ENCODE results near the gene ABCC11. TPM values are rescaled to one million over a fixed set of nuclear protein-coding genes. Genes with fewer than 3 reads are reported as not detected.
"Not testable (repeated sequence)": the region's sequence is repeated elsewhere in the genome, so short reads cannot be mapped to it uniquely, and the experiment has no call there.

The ABCC11 gene
- total RNA-seq, 1 donor from 2014 or later = 0.05 TPM

- DNase-seq (ENCODE audit: low read depth) = no peak
These were observed 45.7 kb downstream of the ABCC11 start for GRCh38 chr16:48201515-48202201.

- DNase-seq (ENCODE audit: low read depth) = no peak
These were observed 50.0 kb downstream of the ABCC11 start for GRCh38 chr16:48197294-48197693.

DNA sequence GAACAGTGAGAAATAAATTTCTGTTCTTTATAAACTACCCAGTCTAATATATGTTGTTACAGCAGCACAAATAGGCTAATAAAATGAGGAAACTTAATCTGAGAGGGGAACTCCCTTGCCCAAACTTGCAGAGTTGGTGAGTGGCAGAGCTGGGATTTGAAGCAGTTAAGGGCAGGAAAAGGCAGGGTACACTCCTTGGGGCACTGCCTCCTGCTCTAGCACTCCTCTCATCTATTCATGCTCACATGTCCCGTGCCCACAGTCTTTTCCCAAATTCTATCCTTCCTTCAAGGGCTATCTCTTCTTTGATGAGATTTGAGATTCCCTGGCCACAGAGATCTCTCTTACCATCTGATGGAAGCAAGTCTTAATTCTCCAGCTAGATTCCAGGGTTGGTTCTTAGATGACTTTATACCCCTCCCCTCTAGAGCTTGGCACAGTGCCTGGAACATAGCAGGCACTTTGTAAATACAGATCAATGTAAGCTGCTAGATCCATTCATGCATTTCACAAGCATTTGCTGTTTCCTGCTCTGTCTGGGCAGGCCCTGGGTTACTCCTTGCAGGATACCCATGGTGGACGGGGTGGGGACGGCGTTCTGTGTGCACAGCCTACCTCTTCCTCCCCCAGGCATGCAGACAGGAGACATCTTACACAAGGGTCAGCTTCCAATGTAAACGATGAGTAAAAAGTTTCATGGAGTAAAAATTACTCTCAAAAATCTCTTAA is 52.3 kb downstream of the ABCC11 start:
- DNase-seq (ENCODE audit: low read depth) = peak; percentile 86

- no peak for DNase-seq (ENCODE audit: low read depth)
These were observed 53.5 kb downstream of the ABCC11 start for GRCh38 chr16:48193846-48194245.

DNA sequence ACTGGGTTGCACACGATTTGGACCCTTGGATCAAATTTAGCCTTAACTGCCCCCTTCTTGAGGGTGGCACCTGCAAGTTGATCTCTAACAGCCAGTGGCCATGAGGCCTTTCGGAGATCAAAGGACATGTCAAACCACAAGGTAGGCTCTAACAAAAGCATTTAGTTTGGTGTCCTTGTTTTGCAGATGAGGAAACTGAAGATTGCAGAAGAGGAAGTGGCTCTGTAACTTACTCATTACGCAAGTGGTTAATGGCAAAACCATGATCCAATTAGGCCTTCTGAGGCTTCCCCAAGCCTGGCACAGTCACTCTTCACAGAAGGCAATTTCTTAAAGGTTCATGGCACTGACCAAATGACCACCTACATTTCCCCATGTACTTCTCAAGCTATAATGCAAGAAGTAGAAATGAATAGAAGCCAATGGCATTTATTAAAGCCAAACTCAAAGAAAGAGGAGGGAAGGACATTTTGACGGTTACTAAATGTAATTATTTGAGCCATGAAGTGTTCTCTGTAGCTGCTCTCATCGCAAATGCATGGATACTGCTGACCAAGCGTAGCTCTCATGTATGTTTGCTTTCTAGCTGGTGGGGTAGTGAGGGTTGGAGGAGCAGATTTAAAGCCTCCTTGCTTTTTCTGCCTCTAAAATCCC is 58.8 kb downstream of the ABCC11 start:
- peak; percentile 55 for DNase-seq (ENCODE audit: low read depth)

GRCh38 chr16:48187779-48188178 is 59.6 kb downstream of the ABCC11 start:
- no peak for DNase-seq (ENCODE audit: low read depth)

DNA sequence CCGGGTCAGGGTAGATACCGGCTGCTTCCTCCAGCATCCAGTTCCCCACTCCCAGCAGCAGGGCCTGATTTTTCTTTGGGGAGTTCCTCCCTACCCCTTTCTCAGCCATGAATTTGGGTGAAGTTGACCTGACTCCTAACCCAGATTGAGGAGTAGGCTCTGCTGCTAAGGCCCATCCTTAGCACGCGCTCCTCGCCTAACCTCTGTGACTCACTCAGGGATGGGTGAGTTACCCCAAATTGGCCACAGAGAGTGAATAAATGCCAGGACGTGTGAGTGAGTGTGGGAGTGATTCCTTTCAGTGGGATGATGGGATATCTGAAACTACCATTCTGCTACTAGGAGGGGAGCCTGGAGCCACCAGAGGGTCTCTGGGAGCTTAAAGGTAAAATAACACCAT is 62.7 kb downstream of the ABCC11 start:
- no peak for DNase-seq (ENCODE audit: low read depth)

- no peak for DNase-seq (ENCODE audit: low read depth)
These were observed 64.3 kb downstream of the ABCC11 start for GRCh38 chr16:48182979-48183537.

- not testable (repeated sequence) for DNase-seq (ENCODE audit: low read depth)
These were observed 65.4 kb downstream of the ABCC11 start for GRCh38 chr16:48181746-48182520.

DNA sequence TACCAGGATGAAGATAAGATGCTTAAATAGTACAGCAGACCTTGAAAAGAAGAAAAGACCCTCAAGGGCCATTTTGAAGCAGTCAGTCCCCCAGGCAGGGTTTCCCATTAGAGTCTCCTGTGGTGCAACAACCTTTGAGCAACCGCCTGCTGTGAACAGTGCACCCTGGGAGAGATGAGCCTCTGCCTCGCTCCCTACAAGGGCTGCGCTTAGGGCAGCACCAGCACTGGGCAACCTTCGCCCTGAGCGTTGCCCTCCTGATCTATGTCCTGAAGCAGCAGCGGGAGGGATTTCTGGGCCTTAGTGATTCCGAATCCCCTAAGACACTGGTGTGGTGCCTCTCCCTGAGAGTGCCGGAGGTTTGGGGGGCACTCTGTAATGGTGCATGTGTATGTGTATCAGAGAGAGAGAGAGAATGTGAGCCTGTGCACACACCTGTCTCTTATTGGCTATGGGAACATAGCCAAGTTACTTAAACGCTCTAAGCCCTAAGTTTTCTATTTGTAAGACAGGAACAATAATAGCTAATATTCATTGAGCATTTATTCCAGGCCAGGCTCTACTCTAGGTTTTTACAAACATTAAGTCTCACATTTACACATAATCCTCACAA is 66.4 kb downstream of the ABCC11 start:
- no peak for DNase-seq (ENCODE audit: low read depth)

- DNase-seq (ENCODE audit: low read depth) = no peak
These were observed 70.5 kb downstream of the ABCC11 start for GRCh38 chr16:48176635-48177408.

- DNase-seq (ENCODE audit: low read depth) = no peak
These were observed 73.5 kb downstream of the ABCC11 start for GRCh38 chr16:48173889-48174288.

DNA sequence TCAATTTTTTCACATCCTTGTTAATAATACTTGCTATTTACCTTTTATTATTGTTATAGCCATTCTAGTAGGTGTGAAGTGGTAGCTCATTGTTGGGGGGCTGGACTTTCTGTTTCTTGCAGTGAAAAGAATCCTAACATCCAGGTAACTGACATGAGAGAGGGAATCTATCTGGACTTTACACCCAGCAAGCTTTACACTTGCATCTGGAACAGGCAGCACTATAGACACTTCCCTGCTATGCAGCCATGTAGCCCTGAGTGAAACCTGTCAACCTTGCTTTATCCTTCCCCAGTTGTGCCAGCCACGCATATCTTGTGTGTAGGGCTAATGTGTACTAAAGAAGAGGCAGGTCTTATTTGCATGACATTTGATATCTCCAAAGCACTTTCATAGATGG is 74.7 kb downstream of the ABCC11 start:
- no peak for DNase-seq (ENCODE audit: low read depth)

DNA sequence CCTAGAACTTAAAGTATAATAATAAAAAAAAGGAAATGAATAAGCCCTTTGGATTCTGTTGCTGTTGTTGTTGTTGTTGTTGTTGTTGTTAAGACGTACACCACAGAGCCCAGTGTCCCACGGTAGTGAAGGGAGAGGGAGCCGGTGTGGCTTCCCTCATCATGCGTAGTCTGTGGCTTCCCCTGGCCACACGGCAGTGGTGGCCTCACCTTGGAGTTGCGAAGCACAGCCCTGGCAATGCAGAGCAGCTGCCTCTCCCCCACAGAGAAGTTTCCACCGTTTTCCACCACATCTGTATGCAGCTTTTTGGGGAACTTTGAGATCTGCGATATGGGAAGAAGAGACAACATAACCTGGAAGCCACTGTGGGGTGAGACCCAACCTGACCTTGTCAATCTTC is 77.4 kb downstream of the ABCC11 start:
- no peak for DNase-seq (ENCODE audit: low read depth)

- no peak for DNase-seq (ENCODE audit: low read depth)
These were observed 79.3 kb downstream of the ABCC11 start for GRCh38 chr16:48168075-48168474.

DNA sequence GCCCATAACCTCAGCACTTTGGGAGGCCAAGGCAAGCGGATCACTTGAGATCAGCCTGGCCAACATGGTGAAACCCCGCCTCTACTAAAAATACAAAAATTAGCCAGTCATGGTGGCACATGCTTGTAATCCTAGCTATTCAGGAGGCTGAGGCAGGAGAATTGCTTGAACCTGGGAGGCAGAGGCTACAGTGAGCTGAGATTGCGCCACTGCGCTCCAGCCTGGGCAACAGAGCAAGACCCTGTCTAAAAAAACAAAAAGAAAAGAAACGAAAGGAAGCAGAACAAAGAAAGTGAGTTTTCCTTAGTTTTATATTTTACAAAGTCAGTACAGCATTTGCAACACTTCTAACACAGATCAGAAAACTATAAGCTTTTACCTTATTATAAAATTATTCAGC is 80.7 kb downstream of the ABCC11 start:
- not testable (repeated sequence) for DNase-seq (ENCODE audit: low read depth)

- no peak for DNase-seq (ENCODE audit: low read depth)
These were observed 81.3 kb downstream of the ABCC11 start for GRCh38 chr16:48165961-48166578.

DNA sequence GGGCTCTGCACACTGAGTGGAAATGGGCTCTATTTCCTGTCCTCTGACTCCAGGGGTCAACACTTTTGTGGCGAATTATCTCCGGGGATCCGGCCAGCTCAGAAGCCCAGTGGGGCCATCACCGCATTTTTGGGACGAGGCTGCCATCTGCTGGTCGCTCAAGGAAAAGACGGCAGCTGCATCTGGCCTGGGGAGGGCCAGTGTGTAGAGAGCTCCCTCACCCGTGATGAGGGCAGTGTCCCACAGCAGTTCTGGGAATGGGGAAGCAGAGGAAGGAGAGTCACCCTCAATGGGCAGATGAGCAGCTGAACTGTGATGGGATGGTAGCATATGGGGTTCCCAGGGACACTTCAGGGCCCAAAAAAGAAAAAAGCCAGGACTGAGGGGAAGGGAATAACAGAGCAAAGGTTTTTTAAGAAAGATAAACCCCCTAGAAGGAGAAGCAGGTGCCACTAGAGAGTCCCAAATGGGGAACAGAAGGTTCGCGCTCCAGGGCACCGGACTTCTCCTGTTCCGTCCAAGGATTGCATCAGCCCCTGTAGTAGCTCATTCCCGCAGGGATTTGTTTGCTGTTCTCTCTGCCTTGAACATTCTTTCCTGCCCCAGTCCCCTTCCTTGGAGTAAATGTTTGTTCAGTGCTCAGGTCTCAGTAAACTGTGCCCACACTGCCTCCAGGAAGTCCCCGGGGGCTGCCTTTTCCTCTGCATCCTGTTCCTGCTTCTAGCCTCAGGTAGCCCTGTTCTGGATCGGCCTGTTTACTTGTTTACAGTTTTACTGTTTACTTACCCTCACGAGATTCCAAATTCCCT is 82.2 kb downstream of the ABCC11 start:
- DNase-seq (ENCODE audit: low read depth) = peak; percentile 18

- no peak for DNase-seq (ENCODE audit: low read depth)
These were observed 84.4 kb downstream of the ABCC11 start for GRCh38 chr16:48162839-48163410.

Measured in renal cortical epithelial cell (primary cell).